T-helper 17 cell (primary cell): ENCODE results near the gene C1orf56. TPM values are rescaled to one million over a fixed set of nuclear protein-coding genes. Genes with fewer than 3 reads are reported as not detected.

Experiments
- ATAC-seq: fragments of 150-1000 bp; cut with Tn5 transposase; 2 replicates; pipeline ENCODE4 v1.10.0; 2021; ENCODE audit warnings: mild to moderate bottlenecking, moderate library complexity
- DNase-seq, 3 donors: peaks; one replicate each; pipeline versions ENCODE4 v3.0.0 to v3.0.0-alpha.2; 2020 to 2021
- H3K9me3 ChIP-seq: one replicate; pipeline ENCODE4 v1.7.0; 2013; ENCODE audit warnings: low read length, mild to moderate bottlenecking; ENCODE audit not compliant: control insufficient read depth, poor library complexity, severe bottlenecking
- H3K27ac Mint-ChIP-seq: one replicate; pipeline ENCODE4 v1.8.0; 2022; ENCODE audit warnings: mild to moderate bottlenecking, moderate library complexity, mixed read lengths
- H3K27me3 Mint-ChIP-seq: one replicate; pipeline ENCODE4 v1.8.0; 2022; ENCODE audit warnings: mixed read lengths
- H3K36me3 Mint-ChIP-seq: one replicate; pipeline ENCODE4 v1.8.0; 2022; ENCODE audit warnings: low read depth, mixed read lengths
- H3K4me1 Mint-ChIP-seq: one replicate; pipeline ENCODE4 v1.8.0; 2022; ENCODE audit warnings: mild to moderate bottlenecking, mixed read lengths
- H3K4me3 Mint-ChIP-seq: one replicate; pipeline ENCODE4 v1.8.0; 2022; ENCODE audit warnings: mild to moderate bottlenecking, moderate library complexity, mixed read lengths
- total RNA-seq, 4 donors: library from RNA in 2 of 4; stranded (reverse) in 2 of 4; gene quantifications; one replicate each; pipeline ENCODE4 v1.2.3 and lab custom pipeline; 2022 to 2026

The C1orf56 gene
- total RNA-seq, 2 donors from 2014 or later = 0.47 to 0.52 TPM

GRCh38 chr1:151037032-151037431 lies 10.5 kb upstream of the C1orf56 start:
- H3K9me3 ChIP-seq = no peaks in the 10 kb centered on the region
- H3K4me3 Mint-ChIP-seq = no peak overlapping the region
- ATAC-seq (no peak), DNase-seq (no peak)
- H3K4me1 Mint-ChIP-seq = peaks cover 22% of the 10 kb centered on the region
- H3K27ac Mint-ChIP-seq = no peak overlapping the region
- no peaks in the 10 kb centered on the region for H3K27me3 Mint-ChIP-seq
- H3K36me3 Mint-ChIP-seq = peaks cover 2% of the 10 kb centered on the region

- ATAC-seq (no peak), DNase-seq (no peak)
- Mint-ChIP-seq H3K4me3 (peak overlapping the region; percentile 21), H3K27me3 (no peaks in the 10 kb centered on the region), H3K27ac (peak overlapping the region; percentile 32), H3K36me3 (peaks cover 3% of the 10 kb centered on the region), H3K4me1 (peaks cover 36% of the 10 kb centered on the region)
- no peaks in the 10 kb centered on the region for H3K9me3 ChIP-seq
Measured at GRCh38 chr1:151039521-151039920, 8.0 kb upstream of the C1orf56 start.

- H3K9me3 ChIP-seq = no peaks in the 10 kb centered on the region
- DNase-seq (no peak), ATAC-seq (peak; percentile 23)
- Mint-ChIP-seq H3K4me3 (no peak overlapping the region), H3K27ac (peak overlapping the region; percentile 67), H3K36me3 (peaks cover 3% of the 10 kb centered on the region), H3K4me1 (peaks cover 40% of the 10 kb centered on the region), H3K27me3 (no peaks in the 10 kb centered on the region)
Measured at GRCh38 chr1:151043163-151043562, 4.4 kb upstream of the C1orf56 start.

DNA sequence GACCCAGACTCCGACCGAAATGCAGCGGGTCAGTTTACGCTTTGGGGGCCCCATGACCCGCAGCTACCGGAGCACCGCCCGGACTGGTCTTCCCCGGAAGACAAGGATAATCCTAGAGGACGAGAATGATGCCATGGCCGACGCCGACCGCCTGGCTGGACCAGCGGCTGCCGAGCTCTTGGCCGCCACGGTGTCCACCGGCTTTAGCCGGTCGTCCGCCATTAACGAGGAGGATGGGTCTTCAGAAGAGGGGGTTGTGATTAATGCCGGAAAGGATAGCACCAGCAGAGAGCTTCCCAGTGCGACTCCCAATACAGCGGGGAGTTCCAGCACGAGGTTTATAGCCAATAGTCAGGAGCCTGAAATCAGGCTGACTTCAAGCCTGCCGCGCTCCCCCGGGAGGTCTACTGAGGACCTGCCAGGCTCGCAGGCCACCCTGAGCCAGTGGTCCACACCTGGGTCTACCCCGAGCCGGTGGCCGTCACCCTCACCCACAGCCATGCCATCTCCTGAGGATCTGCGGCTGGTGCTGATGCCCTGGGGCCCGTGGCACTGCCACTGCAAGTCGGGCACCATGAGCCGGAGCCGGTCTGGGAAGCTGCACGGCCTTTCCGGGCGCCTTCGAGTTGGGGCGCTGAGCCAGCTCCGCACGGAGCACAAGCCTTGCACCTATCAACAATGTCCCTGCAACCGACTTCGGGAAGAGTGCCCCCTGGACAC lies 534 bp downstream of the C1orf56 start:
- ATAC-seq = peak; percentile 78
- H3K4me1 Mint-ChIP-seq = peaks cover 50% of the 10 kb centered on the region

GRCh38 chr1:151048645-151049032 lies 1.1 kb downstream of the C1orf56 start:
- Mint-ChIP-seq H3K4me3 (peak overlapping the region; percentile 91), H3K27me3 (no peaks in the 10 kb centered on the region), H3K4me1 (peaks cover 46% of the 10 kb centered on the region), H3K36me3 (peaks cover under 1% of the 10 kb centered on the region), H3K27ac (peak overlapping the region; percentile 90)
- DNase-seq (no peak), ATAC-seq (peak; percentile 25)
- no peaks in the 10 kb centered on the region for H3K9me3 ChIP-seq

More for the DNA sequence above, 534 bp downstream of the C1orf56 start:
- Mint-ChIP-seq H3K36me3 (peaks cover 3% of the 10 kb centered on the region), H3K27ac (peak overlapping the region; percentile 90), H3K4me3 (peak overlapping the region; percentile 91), H3K27me3 (no peaks in the 10 kb centered on the region)
- no peaks in the 10 kb centered on the region for H3K9me3 ChIP-seq
- peak; percentile 31 to 42 (median 40) for DNase-seq

DNA sequence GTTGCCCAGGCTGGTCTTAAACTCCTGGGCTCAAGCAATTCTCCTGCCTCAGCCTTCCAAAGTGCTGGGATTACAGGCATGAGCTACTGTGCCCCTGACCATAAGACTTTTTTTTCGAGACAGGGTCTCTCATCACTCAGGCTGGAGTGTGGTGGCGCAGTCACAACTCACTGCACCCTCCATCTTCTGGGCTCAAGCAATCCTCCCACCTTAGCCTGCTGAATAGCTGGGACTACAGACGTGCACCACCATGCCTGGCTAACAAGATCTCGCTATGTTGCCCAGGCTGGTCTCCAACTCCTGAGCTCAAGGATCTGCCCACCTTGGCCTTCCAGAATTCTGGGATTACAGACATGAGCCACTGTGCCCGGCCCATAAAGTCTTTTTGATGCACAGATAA lies 1.9 kb downstream of the C1orf56 start:
- H3K9me3 ChIP-seq = no peaks in the 10 kb centered on the region

GRCh38 chr1:151050051-151050688 lies 2.6 kb downstream of the C1orf56 start:
- no peak for DNase-seq
- Mint-ChIP-seq H3K27ac (peak overlapping the region; percentile 90), H3K27me3 (no peaks in the 10 kb centered on the region), H3K36me3 (peaks cover 7% of the 10 kb centered on the region), H3K4me1 (peaks cover 49% of the 10 kb centered on the region), H3K4me3 (no peak overlapping the region)
- H3K9me3 ChIP-seq = no peaks in the 10 kb centered on the region
- no peak for ATAC-seq

More for the DNA sequence above, 1.9 kb downstream of the C1orf56 start:
- ATAC-seq (no peak), DNase-seq (no peak)
- H3K27me3 Mint-ChIP-seq = no peaks in the 10 kb centered on the region
- peaks cover 47% of the 10 kb centered on the region for H3K4me1 Mint-ChIP-seq
- H3K27ac Mint-ChIP-seq = peak overlapping the region; percentile 90
- no peak overlapping the region for H3K4me3 Mint-ChIP-seq
- H3K36me3 Mint-ChIP-seq = peaks cover 3% of the 10 kb centered on the region

DNA sequence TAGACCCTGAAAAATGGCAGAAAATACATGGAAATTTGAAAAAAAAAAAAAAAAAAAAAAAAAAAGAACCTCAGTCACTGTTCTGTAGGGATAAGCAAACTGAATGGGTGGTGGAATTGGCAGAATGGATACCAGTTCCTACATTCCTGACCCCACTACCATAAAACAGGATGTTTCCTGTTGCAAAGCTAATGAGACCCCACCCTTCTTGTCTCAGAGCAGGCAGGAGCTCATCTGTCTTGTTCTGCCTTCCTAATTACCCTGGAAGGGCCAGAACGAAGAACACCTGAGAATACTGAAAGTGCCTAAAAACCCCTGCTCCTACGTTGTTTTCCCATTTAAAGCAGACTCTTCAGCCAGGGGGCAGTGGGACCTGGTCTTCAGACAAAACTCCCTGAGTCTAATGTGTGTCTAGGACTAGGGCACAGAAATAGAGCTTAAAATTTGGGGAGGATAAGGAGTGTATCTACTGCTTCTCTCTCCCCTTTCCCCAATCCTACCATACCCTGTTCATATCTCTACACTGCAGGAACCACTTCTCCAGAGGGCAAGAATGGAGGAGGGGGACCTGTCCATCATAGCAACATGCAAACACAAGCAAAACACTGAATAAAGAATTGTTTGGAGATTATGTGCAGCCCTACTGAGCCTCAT lies 3.9 kb downstream of the C1orf56 start:
- no peak for DNase-seq
- H3K9me3 ChIP-seq = no peaks in the 10 kb centered on the region
- Mint-ChIP-seq H3K27me3 (no peaks in the 10 kb centered on the region), H3K4me3 (no peak overlapping the region), H3K4me1 (peaks cover 59% of the 10 kb centered on the region), H3K36me3 (peaks cover 9% of the 10 kb centered on the region), H3K27ac (peak overlapping the region; percentile 99)
- no peak for ATAC-seq

DNA sequence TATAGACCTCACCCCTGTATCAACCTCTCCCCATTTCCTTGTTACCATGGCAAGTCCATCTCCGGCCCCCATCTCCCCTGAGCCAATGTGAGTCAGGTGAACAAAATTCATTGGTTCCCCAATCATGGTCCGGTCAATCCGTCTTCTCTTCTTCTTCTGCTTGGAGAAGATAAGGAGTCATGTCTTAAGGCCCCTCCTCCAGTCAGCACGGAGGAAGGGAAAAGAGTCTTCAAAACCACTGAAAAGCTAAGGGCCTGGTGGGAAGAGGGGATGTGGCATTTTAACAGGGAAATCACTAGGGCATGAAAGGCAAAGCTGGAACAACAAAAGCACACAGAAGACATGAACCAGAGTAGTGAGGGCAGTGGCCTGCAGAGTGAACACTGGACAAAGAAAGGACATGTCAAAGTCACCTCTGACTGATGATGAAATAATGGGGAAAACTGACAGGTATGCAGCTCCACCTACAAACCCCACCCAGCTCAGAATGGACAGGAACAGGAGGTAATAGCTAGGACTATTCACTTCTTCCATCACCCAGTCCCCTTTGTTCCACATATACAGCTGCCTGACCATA lies 7.5 kb downstream of the C1orf56 start:
- H3K36me3 Mint-ChIP-seq = peaks cover 29% of the 10 kb centered on the region

DNA sequence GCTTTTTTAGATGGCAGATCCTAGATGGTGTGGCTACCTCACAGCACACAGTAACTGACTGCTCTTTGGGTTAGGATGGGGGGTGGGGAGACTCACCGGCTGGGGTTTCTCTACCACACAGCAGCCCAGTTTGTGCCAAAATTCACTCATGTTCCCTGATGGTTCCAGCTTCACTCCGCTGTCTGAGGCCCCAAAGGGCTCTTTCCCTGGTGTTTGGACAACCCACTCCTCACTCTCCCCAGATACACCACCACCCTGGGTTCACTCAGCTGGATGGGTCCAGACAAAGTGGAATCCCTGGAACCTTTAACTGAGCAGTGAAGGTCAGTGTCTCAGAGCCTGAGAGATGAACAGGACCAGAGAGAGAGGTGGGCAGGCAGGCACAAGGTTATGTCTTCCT lies 8.0 kb downstream of the C1orf56 start:
- Mint-ChIP-seq H3K27ac (peak overlapping the region; percentile 99), H3K36me3 (peaks cover 29% of the 10 kb centered on the region), H3K4me1 (peaks cover 66% of the 10 kb centered on the region), H3K4me3 (peak overlapping the region; percentile 98), H3K27me3 (no peaks in the 10 kb centered on the region)
- H3K9me3 ChIP-seq = no peaks in the 10 kb centered on the region
- DNase-seq = no peak
- no peak for ATAC-seq

More for the DNA sequence above, 7.5 kb downstream of the C1orf56 start:
- DNase-seq (no peak), ATAC-seq (no peak)
- no peaks in the 10 kb centered on the region for H3K27me3 Mint-ChIP-seq
- H3K9me3 ChIP-seq = no peaks in the 10 kb centered on the region
- H3K27ac Mint-ChIP-seq = peak overlapping the region; percentile 99
- peak overlapping the region; percentile 98 for H3K4me3 Mint-ChIP-seq
- H3K4me1 Mint-ChIP-seq = peaks cover 62% of the 10 kb centered on the region

GRCh38 chr1:151056149-151056548 lies 8.6 kb downstream of the C1orf56 start:
- H3K27me3 Mint-ChIP-seq = no peaks in the 10 kb centered on the region
- H3K4me1 Mint-ChIP-seq = peaks cover 67% of the 10 kb centered on the region
- DNase-seq (no peak), ATAC-seq (peak; percentile 48)
- H3K36me3 Mint-ChIP-seq = peaks cover 29% of the 10 kb centered on the region
- peak overlapping the region; percentile 99 for H3K27ac Mint-ChIP-seq
- peak overlapping the region; percentile 98 for H3K4me3 Mint-ChIP-seq
- no peaks in the 10 kb centered on the region for H3K9me3 ChIP-seq

DNA sequence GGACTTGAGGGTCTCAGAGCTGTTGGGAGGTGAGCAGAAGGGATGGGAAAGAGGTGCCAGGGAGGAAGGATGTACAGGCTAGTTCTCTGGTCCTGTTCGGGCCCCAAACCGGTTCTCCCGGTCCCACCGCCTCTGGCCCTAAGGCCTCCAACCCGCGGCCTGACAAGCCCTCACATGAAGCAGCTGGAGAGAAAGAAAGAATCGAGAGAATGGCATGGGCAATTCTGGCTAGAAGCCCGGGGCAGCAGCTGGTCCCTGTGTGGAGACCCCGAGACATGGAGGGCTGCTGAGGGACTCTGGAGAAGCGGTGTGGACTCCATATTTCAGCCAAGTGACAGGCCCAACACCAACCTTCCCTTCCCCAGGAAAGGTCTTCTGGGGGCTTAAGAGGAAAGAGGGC lies 11.1 kb downstream of the C1orf56 start:
- H3K36me3 Mint-ChIP-seq = peaks cover 29% of the 10 kb centered on the region
- ATAC-seq (no peak), DNase-seq (no peak)
- H3K27ac Mint-ChIP-seq = peak overlapping the region; percentile 99
- peak overlapping the region; percentile 98 for H3K4me3 Mint-ChIP-seq
- H3K9me3 ChIP-seq = no peaks in the 10 kb centered on the region
- H3K4me1 Mint-ChIP-seq = peaks cover 56% of the 10 kb centered on the region
- H3K27me3 Mint-ChIP-seq = no peaks in the 10 kb centered on the region
